ENCODE results near the gene WIPF3.

WIPF3 gene

DNA sequence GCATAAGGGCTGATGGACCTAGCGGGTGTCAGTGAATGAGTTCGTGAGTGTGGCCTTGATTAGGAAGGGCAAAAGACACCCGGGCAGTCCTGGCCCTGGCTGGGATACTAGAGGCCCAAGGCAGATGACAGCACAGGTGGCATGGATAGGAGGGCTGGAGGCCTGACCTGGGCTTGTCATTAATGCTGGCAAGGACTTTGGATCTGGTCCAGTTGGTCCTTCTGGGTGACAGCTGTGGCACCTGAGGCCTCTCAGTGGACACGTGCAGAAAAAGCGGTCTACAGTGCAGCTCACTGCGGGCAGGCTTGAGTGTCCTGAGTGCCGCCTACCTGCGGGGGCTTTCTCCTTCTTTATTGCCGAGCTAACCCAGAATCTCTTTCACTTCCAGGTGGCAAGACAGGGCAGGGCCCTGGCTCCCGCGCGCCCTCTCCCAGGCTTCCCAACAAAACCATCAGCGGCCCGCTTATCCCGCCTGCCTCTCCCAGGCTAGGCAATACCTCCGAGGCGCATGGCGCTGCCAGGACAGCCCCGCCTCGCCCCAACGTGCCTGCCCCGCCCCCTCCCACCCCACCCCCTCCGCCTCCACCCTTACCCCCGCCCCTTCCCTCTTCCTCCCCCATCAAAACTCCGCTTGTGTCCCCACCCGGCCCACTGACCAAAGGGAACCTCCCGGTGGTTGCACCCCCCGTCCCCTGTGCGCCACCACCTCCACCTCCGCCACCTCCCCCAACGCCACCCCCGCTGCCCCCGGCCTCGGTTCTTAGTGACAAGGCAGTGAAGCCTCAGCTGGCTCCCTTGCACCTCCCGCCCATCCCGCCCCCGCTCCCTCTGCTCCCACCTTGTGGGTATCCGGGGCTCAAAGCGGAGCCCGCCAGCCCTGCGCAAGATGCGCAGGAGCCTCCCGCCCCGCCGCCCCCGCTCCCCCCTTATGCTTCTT is 77.4 kb downstream of the WIPF3 start:
- H3K4me3 ChIP-seq (ENCODE audit: low read length), result no peak overlapping the region
- TF ChIP-seq EZH2phosphoT487 (IDR thresholded peaks at IDR 0.05; ENCODE audit: borderline replicate concordance, low read length), result no peak
- TF ChIP-seq, protein P1, sequence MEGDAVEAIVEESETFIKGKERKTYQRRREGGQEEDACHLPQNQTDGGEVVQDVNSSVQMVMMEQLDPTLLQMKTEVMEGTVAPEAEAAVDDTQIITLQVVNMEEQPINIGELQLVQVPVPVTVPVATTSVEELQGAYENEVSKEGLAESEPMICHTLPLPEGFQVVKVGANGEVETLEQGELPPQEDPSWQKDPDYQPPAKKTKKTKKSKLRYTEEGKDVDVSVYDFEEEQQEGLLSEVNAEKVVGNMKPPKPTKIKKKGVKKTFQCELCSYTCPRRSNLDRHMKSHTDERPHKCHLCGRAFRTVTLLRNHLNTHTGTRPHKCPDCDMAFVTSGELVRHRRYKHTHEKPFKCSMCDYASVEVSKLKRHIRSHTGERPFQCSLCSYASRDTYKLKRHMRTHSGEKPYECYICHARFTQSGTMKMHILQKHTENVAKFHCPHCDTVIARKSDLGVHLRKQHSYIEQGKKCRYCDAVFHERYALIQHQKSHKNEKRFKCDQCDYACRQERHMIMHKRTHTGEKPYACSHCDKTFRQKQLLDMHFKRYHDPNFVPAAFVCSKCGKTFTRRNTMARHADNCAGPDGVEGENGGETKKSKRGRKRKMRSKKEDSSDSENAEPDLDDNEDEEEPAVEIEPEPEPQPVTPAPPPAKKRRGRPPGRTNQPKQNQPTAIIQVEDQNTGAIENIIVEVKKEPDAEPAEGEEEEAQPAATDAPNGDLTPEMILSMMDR (IDR thresholded peaks at IDR 0.05; ENCODE audit: low read depth, low read length, poor library complexity, severe bottlenecking), result no peak

DNA sequence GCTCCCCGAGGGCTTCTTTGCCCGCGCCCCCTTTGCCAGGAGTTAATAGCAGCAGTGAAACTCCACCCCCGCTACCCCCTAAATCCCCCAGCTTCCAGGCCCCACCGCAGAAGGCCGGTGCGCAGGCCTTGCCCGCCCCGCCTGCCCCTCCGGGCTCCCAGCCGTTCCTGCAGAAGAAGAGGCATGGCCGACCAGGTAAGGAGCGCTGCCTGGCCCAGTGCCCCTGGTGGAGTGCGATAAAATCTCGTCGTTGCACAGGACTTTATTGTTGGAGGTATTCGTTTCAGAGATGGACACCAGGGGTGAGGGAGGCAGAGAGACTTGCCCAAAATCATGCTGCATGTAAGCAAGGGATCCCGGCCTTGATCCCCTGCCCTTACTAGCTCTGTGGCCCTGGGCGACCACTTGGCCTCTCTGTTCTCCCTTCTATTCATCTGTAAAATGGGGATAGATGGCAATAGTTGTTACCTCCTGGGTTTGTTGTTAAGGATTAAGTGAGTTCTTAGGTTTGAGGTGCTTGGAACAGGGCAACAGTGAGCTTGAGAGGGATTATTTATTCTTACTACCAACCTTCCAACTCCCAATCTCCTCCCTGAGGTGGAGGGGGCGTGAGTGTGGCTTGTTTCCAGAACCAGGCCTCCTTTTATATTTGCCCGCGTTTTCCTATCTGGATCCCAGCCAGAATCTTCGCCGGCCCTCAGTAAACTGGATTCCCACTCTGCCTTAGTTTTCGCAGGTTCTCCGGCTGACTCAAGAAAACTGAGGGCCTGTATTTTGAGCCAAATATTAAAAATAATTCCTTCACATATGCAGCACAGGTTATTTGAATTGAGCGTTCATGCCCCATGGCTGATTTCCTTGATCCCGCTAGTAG is 78.3 kb downstream of the WIPF3 start:
- TF ChIP-seq, protein P1 (IDR thresholded peaks at IDR 0.05; ENCODE audit: low read depth, low read length, poor library complexity, severe bottlenecking), result no peak
- TF ChIP-seq EZH2phosphoT487 (IDR thresholded peaks at IDR 0.05; ENCODE audit: borderline replicate concordance, low read length), result no peak
- Histone ChIP-seq H3F3A (ENCODE audit: control insufficient read depth, insufficient read depth) (no peaks in the 10 kb centered on the region), H3K79me2 (ENCODE audit: control insufficient read depth, low read length) (no peaks in the 10 kb centered on the region), H3K4me2 (ENCODE audit: low read length) (no peak overlapping the region), H4K20me1 (ENCODE audit: control insufficient read depth, insufficient read depth, low read depth, low read length) (no peaks in the 10 kb centered on the region), H3K4me3 (ENCODE audit: low read length) (no peak overlapping the region), H3K9me3 (ENCODE audit: control insufficient read depth, insufficient read depth, low read length) (no peaks in the 10 kb centered on the region), H3K4me1 (ENCODE audit: control insufficient read depth, low read length) (no peaks in the 10 kb centered on the region), H3K9me2 (replicated peaks; ENCODE audit: control insufficient read depth, low read length) (no peaks in the 10 kb centered on the region), H3K27ac (ENCODE audit: low read depth, low read length) (no peak overlapping the region), H3K27me3 (ENCODE audit: control insufficient read depth, low read length) (peaks cover 17% of the 10 kb centered on the region; the same call in 1 of the 2 replicates), H3K36me3 (ENCODE audit: control insufficient read depth, low read length) (no peaks in the 10 kb centered on the region)

More for the DNA sequence above, 77.4 kb downstream of the WIPF3 start:
- Histone ChIP-seq H4K20me1 (ENCODE audit: control insufficient read depth, insufficient read depth, low read depth, low read length) (no peaks in the 10 kb centered on the region), H3K79me2 (ENCODE audit: control insufficient read depth, low read length) (no peaks in the 10 kb centered on the region), H3K27ac (ENCODE audit: low read depth, low read length) (no peak overlapping the region), H3K4me1 (ENCODE audit: control insufficient read depth, low read length) (no peaks in the 10 kb centered on the region), H3K9me3 (ENCODE audit: control insufficient read depth, insufficient read depth, low read length) (no peaks in the 10 kb centered on the region), H3K36me3 (ENCODE audit: control insufficient read depth, low read length) (no peaks in the 10 kb centered on the region), H3K9me2 (replicated peaks; ENCODE audit: control insufficient read depth, low read length) (no peaks in the 10 kb centered on the region), H3K27me3 (ENCODE audit: control insufficient read depth, low read length) (peaks cover 17% of the 10 kb centered on the region; the same call in 1 of the 2 replicates), H3F3A (ENCODE audit: control insufficient read depth, insufficient read depth) (no peaks in the 10 kb centered on the region), H3K4me2 (ENCODE audit: low read length) (no peak overlapping the region)

DNA sequence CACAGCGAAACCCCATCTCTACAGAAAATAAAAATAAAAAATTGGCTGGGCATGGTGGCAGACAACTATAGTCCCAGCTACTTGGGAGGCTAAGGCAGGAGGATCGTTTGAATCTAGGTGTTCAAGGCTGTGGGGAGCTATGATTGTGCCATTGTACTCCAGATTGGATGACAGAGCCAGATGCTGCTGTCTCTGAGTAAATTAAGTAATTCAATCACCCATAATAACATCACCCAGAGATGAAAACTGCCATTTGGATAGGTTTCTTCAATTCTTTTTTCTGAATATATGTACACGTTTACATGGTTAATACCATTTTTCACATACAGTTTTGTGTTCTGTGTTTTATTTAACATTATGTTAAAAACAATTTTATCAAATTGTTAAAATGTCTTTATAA is 79.3 kb downstream of the WIPF3 start:
- Histone ChIP-seq H3K36me3 (ENCODE audit: control insufficient read depth, low read length) (no peaks in the 10 kb centered on the region), H4K20me1 (ENCODE audit: control insufficient read depth, insufficient read depth, low read depth, low read length) (no peaks in the 10 kb centered on the region), H3K9me3 (ENCODE audit: control insufficient read depth, insufficient read depth, low read length) (no peaks in the 10 kb centered on the region), H3F3A (ENCODE audit: control insufficient read depth, insufficient read depth) (no peaks in the 10 kb centered on the region), H3K27ac (ENCODE audit: low read depth, low read length) (no peak overlapping the region), H3K4me2 (ENCODE audit: low read length) (no peak overlapping the region), H3K9me2 (replicated peaks; ENCODE audit: control insufficient read depth, low read length) (no peaks in the 10 kb centered on the region), H3K4me3 (ENCODE audit: low read length) (no peak overlapping the region), H3K27me3 (ENCODE audit: control insufficient read depth, low read length) (peaks cover 17% of the 10 kb centered on the region; the same call in 1 of the 2 replicates), H3K79me2 (ENCODE audit: control insufficient read depth, low read length) (no peaks in the 10 kb centered on the region), H3K4me1 (ENCODE audit: control insufficient read depth, low read length) (no peaks in the 10 kb centered on the region)
- no peak for TF ChIP-seq EZH2phosphoT487 (IDR thresholded peaks at IDR 0.05; ENCODE audit: borderline replicate concordance, low read length)
- TF ChIP-seq, protein P1 (IDR thresholded peaks at IDR 0.05; ENCODE audit: low read depth, low read length, poor library complexity, severe bottlenecking), result no peak
